Stimulated activated CD4-positive, alpha-beta T cell treated with anti-CD3 and anti-CD28 coated beads, Interleukin-1b, Interleukin-23, amount 100 ng/mL, for 48 hours (primary cell): Measurements from ENCODE around the gene PREP.
"Not testable (repeated sequence)": the region's sequence is repeated elsewhere in the genome, so short reads cannot be mapped to it uniquely, and the experiment has no call there.

Experiments used
- DNase-seq: peaks from one replicate; pipeline ENCODE4 v3.0.0-alpha.2; 2020

The PREP gene

DNA sequence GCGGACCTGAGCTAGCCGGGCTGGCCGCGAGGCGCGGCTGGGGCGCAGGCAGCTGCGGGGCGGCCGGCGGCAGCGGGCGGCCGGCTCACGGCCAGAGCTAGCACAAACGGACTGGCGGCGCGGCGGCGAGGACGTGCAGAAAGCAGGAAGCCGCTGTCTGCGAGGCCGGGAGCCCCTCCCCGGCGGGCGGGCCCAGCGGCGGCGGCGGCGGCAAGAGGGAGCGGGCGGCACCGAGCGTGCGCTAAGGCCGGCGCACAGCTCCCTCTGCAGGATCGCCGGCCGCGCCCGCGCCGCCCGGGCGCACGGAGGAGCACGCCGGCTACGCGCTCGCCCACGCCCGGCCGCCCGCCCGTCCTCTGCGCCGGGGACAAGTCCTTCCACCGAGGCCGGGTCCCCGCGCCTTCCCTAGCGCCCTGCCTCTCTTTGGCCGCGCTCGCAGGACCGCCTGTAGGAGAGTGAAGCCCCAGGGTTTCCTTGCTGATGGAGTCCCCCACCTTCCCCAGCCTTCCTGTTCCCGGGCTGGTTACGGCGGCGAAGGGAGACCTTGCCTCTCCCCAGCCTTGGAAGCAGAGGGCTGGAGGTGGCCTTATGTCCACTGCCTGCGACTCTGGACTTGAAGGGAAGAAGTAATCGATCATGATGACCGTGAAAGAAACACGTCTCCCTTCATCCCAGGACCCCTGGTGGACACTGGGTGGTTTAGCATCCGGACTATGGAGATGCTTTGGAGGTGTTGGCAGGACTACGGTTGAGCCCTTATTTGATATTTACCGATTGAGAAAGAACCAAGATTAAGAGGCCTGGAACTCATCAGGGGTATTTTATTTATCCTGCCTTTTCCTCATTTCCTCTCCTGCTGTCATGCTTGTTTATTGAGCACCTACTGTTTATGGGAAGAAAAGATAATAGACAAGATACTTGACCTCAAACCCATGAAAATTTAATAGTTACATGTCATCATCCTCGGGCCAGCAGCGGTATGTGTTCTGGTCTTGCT is at the start of gene PREP:
PREP (minus strand) TSS at position 144 of the 997 bp plus-strand sequence. CDS start 191 bp downstream, outside the sequence.
- DNase-seq = peak; percentile 84

DNA sequence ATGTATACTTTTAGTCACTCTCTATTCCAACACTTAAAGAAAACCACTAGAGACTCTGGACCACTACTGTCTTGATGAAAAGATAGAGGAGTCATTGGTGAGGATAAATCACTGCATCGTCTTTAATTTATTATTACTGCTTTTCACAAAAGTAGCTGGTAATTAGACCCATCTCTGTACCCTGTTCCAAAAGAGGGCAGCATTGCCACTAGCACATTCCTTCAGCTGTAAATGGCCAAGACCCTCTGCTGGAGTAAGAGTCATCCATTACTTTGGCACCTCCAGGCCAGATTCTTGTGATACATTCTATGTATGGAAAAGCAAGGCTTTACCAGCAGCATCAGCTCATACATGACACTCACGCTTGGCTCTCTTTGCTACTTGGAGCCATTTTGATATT is 49.5 kb upstream of the PREP start:
- no peak for DNase-seq

DNA sequence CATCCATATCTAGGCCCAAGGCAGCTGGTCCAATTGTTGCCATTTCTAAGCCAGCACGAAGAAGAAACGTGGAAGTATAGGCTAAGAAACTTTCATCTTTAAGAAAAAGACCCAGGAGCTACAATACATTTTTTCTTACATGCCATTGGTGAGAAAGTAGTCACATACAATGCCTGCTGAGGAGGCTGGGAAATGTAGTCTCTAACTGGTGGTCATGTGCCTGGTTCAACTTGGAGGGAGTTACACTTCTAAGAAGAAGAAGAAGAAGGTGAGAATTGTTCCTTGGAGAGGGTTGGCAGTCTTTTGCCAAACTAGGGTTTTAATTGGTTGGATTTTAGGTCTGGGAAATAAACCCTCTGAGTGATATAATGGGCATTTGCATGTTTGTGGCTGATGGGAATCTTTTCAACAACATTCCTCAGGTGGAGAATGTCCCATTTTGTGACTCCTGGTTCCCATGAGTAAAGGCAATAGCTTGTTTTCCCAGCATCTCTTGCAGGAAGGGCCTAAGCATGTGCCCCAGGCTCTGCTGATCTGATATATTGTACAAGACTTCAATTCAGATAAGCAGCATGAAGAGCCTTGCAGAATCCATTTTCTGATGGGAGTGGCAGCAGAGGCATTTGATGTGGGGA is 47.0 kb upstream of the PREP start:
- DNase-seq = no peak

DNA sequence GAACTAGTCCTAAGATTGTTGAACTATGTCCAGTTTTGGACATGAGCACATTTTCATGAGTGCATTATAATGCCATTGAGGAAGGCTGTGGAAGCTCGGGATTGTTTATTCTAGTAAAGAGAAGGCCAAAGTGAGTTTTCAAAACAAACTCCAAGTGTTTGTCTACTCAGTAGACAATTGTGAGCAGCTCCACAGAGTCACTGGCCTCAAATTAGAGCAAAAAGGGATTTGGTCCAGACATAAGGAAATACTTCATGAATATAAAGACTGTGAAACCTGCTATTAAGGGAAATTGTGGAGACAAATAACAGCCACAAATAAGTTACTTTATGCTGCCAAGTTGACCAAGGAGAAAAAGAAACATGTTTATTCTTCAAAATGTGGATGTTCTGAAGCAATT is 42.6 kb upstream of the PREP start:
- no peak for DNase-seq

DNA sequence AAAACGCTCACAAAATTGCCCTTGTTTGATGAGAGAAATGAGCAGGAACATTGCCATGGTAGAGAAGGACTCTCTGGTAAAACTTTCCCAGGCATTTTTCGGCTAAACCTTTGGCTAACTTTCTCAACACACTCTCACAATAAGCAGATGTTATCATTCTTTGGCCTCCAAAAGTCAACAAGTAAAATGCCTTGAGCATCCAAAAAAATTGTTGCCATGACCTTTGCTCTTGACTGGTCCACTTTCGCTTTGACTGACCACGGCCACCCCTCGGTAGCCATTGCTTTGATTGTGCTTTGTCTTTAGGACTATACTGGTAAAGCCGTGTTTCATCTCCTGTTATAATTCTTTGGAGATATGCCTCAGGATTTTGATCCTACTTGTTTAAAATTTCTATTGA is 41.1 kb upstream of the PREP start:
- no peak for DNase-seq

DNA sequence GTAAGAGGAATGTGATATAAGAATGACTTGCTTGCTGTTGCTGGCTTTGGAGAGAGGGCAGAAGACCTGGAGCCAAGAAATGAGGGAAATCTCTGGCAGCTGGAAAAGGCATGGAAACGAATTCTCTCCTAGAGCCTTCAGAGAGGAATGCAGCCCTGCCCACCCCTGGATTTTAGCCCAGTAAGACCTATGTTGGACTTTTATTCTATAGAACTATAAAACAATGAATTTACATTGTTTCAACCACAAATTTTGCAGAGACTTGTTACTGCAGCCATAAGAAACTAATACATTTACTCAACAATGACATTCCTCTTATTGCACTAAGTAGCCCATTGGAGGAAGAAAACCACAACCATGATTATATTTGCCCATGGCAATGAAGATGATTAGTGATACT is 39.5 kb upstream of the PREP start:
- DNase-seq = no peak

DNA sequence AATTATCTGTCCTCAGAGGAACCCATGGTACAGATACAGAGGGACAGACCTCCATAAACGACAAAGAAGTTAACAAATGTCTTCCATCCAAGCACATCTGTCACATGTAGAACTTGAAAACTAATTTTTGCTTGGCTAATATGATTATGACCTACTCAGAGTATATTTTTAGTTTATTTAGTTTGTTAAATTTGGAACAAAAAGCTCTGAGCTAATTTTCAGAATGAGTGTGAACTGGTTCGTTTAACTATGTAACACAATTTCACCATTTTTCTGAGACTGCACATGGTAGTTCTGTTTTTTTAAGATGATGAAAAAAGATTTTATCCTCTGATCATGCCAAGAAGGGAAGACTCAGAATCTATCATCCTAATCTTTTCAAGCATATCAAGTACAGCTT is 34.4 kb upstream of the PREP start:
- no peak for DNase-seq

DNA sequence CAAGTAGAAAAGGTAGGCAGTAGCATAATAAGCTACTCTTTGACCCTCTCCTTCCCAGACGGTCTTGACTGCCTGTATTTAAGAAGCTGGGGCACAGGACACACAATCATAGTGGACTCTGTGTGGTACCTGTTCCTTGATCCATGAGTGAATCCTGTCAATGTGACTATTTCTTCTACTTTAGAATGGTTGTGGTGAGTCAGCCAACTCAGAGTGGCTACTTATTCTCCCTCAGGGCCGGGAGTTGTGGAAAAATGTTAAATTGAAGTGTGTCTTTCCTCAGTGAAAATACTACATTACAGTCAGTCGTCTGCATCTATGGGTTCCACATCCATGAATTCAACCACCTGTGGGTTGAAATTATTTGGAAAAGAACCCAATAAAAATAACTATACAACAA is 30.8 kb upstream of the PREP start:
- no peak for DNase-seq

DNA sequence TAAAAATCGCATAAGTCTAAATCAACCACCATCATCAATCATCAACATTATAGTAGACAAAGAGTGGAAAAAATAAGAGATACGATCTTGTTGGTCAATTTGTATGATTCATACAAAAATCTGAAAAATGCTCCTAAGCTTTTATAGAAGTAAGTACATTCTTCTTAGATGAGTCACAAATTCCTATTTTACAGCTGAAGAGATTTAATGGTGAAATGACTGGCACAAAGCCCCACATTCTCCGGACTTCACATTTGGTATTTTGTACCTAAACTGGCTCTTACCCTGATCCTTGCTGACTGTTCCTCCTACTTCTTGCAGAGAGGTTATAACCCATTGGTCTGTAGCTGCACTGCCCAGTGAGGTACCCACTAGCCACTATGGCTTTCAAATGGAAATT is 29.9 kb upstream of the PREP start:
- no peak for DNase-seq

DNA sequence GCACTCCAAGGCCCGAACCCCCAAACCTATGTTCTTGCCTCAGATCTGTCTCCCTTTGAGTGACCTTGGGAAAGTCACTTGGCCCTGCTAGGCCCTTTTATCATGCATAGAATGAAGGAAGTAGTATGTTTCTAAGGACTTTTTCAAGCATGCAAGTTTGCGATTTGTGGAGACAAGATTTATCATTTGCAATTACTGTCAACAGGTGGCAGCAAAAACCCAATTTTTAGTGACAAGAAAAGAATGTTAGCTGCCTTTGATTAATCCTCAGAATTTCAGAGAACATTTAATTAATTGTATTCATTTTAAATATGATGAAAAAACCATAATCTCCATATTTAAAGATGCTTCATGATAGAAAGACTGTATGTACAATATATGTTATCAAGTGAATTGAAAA is 28.3 kb upstream of the PREP start:
- no peak for DNase-seq

DNA sequence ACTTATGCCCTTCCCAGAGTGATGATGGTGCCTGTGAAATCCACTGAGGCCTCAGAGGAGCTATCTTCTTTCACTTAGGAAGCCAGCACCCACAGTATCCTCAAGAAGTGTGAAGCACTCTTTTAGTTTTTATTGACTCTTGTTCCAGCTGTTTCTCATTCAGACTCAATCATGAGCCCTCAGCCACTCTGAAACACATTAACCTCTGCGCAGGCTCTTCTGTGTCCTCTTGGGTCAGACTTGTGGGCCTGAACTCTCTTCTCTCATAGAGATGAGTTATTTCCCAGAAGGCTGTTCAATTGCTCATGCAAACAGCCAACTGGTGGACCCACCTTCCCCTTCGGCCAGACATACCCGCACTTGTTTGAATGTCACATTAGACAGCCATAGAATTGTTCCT is 27.8 kb upstream of the PREP start:
- DNase-seq = no peak

DNA sequence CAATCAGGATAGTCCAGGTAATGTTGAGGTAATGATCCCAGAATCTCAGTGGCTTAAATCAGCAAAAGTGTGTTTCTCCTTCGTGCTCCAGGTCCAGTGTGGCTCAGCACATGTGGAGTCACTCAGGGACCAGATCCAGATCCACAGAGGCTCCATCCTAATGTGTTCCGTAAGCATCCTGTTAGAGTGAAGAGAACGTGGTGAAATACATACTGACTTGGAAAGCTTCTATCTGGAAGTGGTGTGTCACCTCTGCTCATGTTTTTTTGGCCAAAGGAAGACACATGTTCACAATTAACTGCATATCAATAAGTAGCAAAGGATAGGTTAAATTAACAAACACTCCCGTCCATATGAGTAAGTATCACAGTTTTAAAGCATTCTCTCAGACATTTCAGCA is 26.8 kb upstream of the PREP start:
- no peak for DNase-seq

DNA sequence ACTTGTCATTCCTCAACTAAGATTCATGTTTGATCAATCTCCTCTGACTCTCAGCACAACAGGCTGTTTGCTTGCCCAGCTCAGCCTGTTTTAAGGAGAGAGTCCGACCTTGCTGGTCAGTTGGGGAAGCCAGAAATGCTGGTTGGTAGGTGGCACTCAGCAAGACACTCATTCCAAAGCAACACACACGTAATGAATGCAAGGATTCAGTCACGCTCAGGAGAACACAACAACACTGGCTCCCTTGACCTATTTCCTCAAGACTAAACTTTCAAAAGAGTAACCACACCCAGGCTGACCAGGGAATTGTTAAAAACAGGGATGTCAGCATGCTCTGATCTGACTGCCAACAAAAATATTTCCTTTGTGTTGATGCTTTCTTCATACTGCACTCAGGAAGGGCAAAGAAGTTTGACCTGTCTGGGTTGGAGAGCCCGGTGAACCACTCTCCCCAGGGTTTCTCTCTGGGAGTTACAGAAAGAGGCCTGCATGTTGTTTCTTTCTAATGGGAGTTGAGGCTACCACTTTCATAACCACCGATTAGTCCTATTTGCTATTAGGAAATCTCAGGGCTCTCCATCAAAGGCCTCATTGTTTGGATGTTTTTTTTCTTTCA is 25.6 kb upstream of the PREP start:
- DNase-seq = no peak

DNA sequence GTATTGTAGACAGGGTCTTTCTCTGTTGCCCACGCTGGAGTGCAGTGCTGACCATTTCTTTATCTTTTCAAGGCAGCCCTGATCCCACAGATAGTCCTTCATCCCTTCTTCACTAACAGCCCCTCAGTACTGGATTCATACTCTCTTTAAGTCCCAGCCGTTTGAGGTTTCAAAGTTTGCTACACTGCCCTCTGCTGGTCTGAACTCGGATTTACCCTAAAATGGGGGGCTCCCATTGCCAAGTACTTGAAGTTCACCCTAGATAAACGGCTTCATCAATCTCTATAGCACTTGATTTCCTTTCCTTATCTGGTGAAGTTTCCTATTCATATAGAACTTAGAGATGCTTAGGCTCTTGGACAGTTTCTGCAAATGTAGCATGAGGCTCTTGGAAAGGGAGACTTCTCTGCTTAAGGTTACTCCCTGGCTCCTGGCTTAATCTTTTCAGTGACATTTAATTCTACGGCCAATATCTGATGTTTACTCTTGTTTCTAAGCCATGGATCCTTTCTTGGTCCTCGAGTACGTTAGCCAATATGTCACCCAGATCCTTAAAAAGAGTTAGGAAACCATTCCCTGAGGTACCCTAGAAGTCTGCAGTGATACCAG is 21.4 kb upstream of the PREP start:
- DNase-seq = peak; percentile 58

DNA sequence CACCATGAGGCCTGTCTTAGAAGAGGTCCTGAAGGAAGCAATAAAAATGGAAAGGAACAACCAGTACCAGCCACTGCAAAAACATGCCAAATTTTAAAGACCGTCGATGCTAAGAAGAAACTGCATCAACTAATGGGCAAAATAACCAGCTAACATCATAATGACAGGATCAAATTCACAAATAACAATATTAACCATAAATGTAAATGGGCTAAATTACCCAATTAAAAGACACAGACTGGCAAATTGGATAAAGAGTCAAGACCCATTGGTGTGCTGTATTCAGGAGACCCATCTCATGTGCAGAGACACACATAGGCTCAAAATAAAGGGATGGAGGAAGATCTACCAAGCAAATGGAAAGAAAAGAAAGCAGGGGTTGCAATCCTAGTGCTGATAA is 14.1 kb upstream of the PREP start:
- not testable (repeated sequence) for DNase-seq

DNA sequence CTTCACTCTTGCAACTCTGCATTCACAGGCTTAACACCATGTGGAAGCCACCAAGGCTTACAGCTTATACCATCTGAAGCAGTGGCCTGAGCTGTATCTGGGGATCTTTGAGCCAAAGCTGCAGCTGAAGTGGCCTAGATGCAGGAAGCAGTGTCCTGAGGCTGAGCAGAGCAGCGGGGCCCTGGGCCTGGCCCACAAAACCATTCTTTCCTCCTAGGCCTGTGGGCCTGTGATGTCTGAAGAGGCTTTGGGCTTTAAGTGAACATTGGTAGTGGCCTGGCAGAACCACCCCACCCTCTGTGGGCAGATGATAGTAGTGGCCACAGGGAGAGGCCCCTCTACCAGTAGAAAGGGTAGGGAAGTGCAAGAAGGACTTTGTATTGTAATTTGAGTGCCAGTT is 6.9 kb upstream of the PREP start:
- no peak for DNase-seq

DNA sequence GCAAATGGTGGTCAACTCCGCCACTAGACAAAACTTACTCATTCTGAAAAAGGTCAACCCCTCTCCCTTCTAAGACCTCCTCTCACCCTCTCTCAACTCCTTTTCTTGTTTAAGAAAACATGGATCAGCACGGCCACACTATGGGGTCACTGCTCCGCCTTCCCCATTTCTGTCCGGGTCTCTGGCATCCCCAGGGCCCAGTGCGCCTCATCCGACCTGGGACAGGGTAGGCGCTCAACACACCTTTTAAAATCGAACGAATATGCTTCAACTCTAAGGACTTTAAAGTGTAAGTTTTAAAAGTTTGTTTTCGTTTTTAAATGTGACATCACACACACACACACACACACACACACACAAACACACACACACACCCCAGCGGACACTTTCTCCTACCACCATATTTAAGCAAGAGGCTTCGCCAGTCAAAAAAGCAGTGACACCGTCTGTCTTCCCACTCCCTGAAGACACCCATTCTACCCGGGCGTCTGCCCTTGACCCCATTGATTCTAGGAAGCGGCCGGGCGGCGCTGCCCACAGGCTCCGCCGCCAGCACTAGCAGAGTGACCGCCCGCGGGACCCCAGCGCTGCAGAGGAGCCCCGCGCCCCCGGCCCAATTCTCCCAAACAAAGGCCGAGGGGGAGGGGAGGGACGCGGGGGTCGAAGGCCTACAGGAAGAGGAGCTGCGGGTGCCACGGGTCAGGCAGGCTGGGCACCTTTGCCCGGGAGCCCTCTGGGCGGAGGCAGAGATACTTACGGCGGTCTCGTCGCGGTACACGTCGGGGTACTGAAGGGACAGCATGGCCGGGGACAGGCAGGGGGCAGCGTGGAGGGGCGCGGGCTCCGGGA is 568 bp downstream of the PREP start:
- peak; percentile 24 for DNase-seq

DNA sequence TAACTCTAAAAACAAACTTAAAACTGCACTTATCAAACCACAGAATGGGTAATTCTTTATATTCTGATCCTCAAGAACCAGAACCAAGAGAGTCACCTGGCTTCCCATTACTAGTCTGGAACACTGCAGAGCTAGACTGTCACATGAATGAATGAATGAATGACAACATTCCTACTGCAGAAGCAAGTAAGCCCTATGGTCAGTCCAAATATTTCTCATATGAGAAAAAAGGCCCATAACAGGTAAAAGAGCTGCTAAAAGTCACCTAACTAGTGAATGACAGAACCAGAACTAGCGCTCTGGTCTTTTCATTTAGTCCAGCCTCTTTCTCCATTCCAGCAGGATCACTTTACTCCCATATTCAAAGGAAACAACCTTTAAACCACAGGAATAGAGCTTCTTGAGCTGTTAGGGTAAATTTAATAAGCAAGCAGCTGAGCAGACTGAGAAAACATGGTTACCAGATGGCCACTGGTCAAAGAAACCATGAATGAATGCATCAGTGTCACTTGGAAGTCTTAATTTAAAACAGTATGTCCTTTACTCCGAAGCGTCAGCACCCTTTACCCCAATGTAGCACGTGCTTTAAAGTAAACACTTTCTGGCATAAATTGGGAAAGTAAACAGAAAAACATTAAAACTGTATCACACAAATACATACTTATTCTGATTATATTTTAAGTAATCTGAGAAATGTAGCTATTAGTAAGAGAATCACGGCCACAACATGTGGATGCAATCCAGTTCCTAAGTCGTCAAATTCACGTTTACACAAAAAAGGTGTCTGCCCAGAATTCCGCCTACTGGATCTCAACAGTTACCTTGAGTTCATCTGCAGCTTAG is 1.4 kb downstream of the PREP start:
- DNase-seq = no peak

DNA sequence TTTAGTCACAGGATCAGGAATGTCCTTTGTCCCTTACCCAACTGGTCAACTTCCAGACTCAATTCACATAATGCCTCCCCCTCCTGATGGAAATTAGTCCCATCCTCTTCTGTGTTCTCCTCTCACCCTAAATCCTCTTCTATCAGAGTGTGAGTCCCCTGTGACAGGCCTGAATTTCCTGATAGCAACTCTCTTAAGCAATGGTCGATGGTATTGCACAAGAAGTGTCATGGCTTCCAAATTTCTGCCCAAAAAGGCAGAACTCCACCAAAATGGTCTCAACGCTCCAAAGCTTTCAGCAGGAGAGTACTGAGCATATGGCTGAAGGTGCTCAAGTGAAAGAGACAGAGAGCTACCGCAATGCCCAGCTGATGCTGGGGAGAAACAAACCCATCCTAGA is 2.4 kb downstream of the PREP start:
- DNase-seq = no peak

DNA sequence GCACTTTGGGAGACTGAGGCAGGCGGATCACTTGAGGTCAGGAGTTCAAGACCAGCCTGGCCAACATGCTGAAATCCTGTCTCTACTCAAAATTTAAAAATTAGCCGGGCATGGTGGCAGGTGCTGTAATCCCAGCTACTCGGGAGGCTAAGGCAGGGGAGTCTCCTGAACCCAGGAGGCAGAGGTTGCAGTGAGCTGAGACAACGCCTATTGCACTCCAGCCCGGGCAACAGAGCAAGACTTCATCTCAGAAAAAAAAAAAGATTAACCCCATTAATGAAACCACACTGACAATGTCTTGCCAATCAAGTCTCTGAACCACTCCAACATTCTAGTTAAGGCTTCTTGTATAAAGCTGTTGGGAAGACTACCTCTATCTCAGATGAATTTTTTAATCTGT is 4.0 kb downstream of the PREP start:
- no peak for DNase-seq

DNA sequence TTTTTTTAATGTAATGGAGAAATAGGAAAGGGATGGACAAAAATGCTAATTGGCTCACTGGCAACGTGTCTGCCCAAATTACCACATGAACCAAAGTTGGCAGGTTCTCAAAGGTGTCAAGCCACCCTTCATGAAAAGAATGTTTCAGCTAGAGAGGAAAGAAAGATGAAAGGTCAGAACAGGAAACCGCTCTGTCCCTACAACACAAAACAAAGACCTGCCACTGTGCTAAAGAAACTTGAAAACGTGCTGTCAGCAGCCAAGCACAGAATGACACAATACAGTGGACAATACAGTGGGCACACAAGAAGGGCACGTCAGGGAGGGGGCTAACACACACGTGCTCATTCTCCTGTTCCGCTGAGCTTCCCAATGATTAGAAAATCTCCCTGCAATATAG is 4.9 kb downstream of the PREP start:
- no peak for DNase-seq

DNA sequence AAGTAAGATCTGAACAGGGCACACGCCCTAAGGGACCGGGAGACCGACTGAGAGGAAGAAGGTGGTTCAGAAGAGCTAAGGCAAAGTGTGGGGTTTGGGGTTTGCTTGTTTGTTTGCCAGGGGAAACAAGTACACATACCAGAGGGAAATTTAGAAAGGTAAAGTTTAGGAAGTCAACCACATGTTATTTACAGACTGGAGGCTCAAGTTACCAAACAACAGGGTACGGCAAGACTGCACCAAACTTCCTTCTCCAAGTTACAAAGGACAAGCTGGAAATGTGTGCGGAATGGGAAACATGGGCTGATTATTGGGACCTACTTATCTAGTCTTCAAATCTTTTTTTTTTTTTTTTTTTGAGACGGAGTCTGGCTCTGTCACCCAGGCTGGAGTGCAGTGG is 11.2 kb downstream of the PREP start:
- no peak for DNase-seq
